Measurements from ENCODE around the gene ENAH.

The ENAH gene

DNA sequence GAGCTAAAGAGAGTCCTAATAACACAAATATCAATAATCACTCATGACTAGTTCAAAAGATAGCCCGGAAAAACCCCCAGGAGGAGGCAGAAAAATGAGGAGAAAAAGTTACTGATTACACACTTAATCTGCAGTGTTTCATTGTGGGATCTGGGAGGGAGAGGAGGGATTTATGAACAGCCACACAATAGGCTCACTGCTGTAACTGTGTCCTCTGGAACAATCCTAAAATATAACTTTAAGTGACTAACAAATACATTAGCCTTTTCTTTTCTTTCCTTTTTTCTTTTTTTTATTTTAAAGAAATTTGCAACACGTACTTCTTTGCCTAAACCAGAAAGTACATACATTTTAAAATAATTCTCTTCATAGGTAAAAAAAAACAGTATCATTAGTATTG, 118.8 kb downstream of the ENAH start:
- Mint-ChIP-seq H3K4me3 (no peak overlapping the region), H3K9me3 (no peaks in the 10 kb centered on the region), H3K36me3 (ENCODE audit: insufficient read depth) (no peaks in the 10 kb centered on the region), H3K27ac (ENCODE audit: low read depth) (no peak overlapping the region), H3K4me1 (no peaks in the 10 kb centered on the region), H3K27me3 (peaks cover 72% of the 10 kb centered on the region)
- DNase-seq (ENCODE audit: low spot score in 2 of 2) (no peak), ATAC-seq (replicated peaks; ENCODE audit: extremely low read depth, poor library complexity, severe bottlenecking) (no peak)

GRCh38 chr1:225533238-225533637, 119.7 kb downstream of the ENAH start:
- no peaks in the 10 kb centered on the region for H3K4me1 Mint-ChIP-seq
- no peak for DNase-seq (ENCODE audit: low spot score in 2 of 2)
- no peak overlapping the region for H3K4me3 Mint-ChIP-seq
- H3K27me3 Mint-ChIP-seq: peaks cover 63% of the 10 kb centered on the region
- ATAC-seq (replicated peaks; ENCODE audit: extremely low read depth, poor library complexity, severe bottlenecking): no peak
- no peaks in the 10 kb centered on the region for H3K9me3 Mint-ChIP-seq
- no peak overlapping the region for H3K27ac Mint-ChIP-seq (ENCODE audit: low read depth)
- no peaks in the 10 kb centered on the region for H3K36me3 Mint-ChIP-seq (ENCODE audit: insufficient read depth)

- Mint-ChIP-seq H3K27ac (ENCODE audit: low read depth) (no peak overlapping the region), H3K9me3 (no peaks in the 10 kb centered on the region), H3K36me3 (ENCODE audit: insufficient read depth) (no peaks in the 10 kb centered on the region), H3K4me3 (no peak overlapping the region), H3K27me3 (peaks cover 55% of the 10 kb centered on the region), H3K4me1 (no peaks in the 10 kb centered on the region)
- DNase-seq (ENCODE audit: low spot score in 2 of 2) (no peak), ATAC-seq (replicated peaks; ENCODE audit: extremely low read depth, poor library complexity, severe bottlenecking) (no peak)
These were observed 120.5 kb downstream of the ENAH start for GRCh38 chr1:225532240-225532944.

DNA sequence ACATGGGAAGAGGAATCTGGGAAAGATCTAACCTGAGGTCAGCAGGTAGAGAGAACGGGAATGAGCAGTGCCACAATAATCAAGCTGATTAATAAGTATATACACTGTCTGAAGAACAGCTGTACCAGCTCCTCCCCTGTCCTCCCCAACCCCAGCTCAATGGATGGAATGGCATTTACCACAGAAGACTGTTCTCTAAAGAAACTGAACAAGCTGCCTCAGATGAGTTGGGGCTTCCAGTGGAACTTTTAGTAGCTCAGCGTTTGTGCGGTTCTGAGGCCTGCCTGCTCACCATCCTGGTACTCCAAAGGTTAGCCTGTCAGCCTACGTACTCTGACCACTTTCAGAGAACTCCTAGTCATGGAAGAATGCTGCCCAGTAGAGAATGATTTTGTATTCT, 123.2 kb downstream of the ENAH start:
- ATAC-seq (replicated peaks; ENCODE audit: extremely low read depth, poor library complexity, severe bottlenecking) (no peak), DNase-seq (ENCODE audit: low spot score in 2 of 2) (no peak)
- H3K27ac Mint-ChIP-seq (ENCODE audit: low read depth): no peak overlapping the region
- no peaks in the 10 kb centered on the region for H3K4me1 Mint-ChIP-seq
- no peak overlapping the region for H3K4me3 Mint-ChIP-seq
- H3K36me3 Mint-ChIP-seq (ENCODE audit: insufficient read depth): no peaks in the 10 kb centered on the region
- H3K27me3 Mint-ChIP-seq: peaks cover 43% of the 10 kb centered on the region
- no peaks in the 10 kb centered on the region for H3K9me3 Mint-ChIP-seq

DNA sequence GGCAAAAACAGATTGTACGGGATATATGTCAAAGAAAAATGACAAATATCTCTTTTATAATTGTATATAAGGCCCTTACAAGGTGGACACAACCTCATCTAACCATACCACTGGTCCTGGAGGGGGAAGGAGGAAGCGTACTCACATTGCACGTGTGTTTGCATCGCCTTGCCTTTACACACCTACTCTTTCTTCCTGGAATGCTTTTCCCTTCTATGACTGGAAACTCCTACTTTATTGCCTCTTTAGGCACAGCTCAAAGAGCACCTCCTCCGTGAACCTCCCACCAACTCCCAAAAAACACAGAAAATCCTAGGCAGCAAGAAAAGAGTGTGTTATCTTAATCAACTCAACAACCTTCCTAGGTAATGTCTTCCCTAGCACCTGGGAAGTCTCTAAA, 125.3 kb downstream of the ENAH start:
- Mint-ChIP-seq H3K36me3 (ENCODE audit: insufficient read depth) (no peaks in the 10 kb centered on the region), H3K4me3 (no peak overlapping the region), H3K27me3 (peaks cover 25% of the 10 kb centered on the region), H3K9me3 (no peaks in the 10 kb centered on the region), H3K27ac (ENCODE audit: low read depth) (no peak overlapping the region), H3K4me1 (no peaks in the 10 kb centered on the region)
- no peak for DNase-seq (ENCODE audit: low spot score in 2 of 2)
- no peak for ATAC-seq (replicated peaks; ENCODE audit: extremely low read depth, poor library complexity, severe bottlenecking)

DNA sequence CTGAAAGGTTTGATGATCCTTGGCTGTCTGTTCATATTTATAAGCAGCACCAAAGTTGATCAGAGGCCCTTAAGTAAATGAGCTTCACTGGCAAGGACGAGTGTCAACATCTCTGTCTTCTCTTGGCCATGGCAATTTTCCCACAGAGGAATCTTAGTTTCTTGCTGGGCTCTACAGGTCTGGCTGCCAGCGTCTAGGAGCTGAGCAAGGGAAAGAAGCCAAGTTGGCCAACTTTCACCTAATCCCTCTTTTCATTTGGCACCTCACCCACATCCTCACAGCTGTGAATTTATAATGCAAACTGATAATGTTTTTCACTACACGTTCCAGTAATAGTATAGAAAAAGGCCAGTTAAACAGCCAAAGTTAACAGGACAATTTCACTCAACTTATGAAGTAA, 126.0 kb downstream of the ENAH start:
- H3K4me1 Mint-ChIP-seq: no peaks in the 10 kb centered on the region
- no peaks in the 10 kb centered on the region for H3K9me3 Mint-ChIP-seq
- no peak for DNase-seq (ENCODE audit: low spot score in 2 of 2)
- H3K36me3 Mint-ChIP-seq (ENCODE audit: insufficient read depth): no peaks in the 10 kb centered on the region
- H3K4me3 Mint-ChIP-seq: no peak overlapping the region
- no peak overlapping the region for H3K27ac Mint-ChIP-seq (ENCODE audit: low read depth)
- H3K27me3 Mint-ChIP-seq: peaks cover 25% of the 10 kb centered on the region
- no peak for ATAC-seq (replicated peaks; ENCODE audit: extremely low read depth, poor library complexity, severe bottlenecking)

GRCh38 chr1:225525377-225525776, 127.5 kb downstream of the ENAH start:
- Mint-ChIP-seq H3K4me3 (no peak overlapping the region), H3K27ac (ENCODE audit: low read depth) (no peak overlapping the region), H3K36me3 (ENCODE audit: insufficient read depth) (no peaks in the 10 kb centered on the region), H3K27me3 (peaks cover 16% of the 10 kb centered on the region), H3K9me3 (no peaks in the 10 kb centered on the region), H3K4me1 (no peaks in the 10 kb centered on the region)
- DNase-seq (ENCODE audit: low spot score in 2 of 2) (no peak), ATAC-seq (replicated peaks; ENCODE audit: extremely low read depth, poor library complexity, severe bottlenecking) (no peak)

DNA sequence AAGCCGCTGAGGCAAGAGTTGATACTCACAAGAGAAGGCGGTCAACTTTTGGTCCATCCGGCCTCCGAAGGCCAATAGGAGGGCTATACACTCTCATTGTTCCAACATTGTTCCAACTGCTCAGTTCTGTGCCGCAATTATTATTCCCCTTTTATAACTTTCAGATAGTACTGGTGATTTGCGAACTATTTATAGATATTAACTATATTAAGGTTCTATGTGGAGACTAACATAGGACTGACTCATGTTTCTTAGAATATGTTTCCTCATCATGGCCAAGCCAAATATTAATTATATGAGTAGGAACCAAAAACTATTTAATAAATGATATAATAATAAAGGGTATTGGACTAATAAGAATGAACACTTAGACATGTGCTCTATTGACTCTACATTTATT, 128.4 kb downstream of the ENAH start:
- Mint-ChIP-seq H3K36me3 (ENCODE audit: insufficient read depth) (no peaks in the 10 kb centered on the region), H3K4me1 (no peaks in the 10 kb centered on the region), H3K9me3 (no peaks in the 10 kb centered on the region), H3K27me3 (peaks cover 17% of the 10 kb centered on the region), H3K4me3 (no peak overlapping the region), H3K27ac (ENCODE audit: low read depth) (no peak overlapping the region)
- DNase-seq (ENCODE audit: low spot score in 2 of 2): no peak
- no peak for ATAC-seq (replicated peaks; ENCODE audit: extremely low read depth, poor library complexity, severe bottlenecking)

DNA sequence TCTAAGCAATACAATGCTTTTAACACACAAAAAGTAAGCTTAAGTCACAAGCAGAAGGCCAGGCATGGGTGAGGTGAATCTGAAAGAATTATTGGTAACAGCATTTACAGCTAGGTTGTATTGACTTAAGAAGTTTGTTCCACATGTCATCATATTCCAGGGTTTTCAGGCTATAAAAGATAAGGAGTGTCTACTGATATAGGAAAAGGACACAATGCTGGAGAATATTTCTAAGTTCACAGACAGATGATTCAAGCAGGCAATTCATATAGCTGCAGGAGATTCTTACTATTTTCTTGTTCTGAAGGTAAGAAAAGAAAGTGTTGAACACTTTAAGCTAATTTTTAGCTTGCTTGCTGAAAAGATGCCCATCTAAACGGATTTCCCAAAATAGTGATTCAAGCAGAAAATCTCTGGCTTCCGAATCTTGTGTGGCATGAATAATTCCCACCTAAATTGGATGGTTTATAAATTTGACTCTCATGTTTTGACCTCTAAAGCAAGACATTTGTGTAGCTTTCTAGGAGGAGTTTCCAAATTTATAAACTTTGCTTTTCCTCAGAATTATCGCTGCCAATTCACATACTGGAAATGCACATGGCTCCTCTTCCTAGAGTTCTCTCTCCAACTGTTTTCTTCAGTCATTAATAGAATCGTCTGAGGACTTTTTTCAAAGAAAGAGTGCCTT, 129.5 kb downstream of the ENAH start:
- no peaks in the 10 kb centered on the region for H3K4me1 Mint-ChIP-seq
- DNase-seq (ENCODE audit: low spot score in 2 of 2) (no peak), ATAC-seq (replicated peaks; ENCODE audit: extremely low read depth, poor library complexity, severe bottlenecking) (no peak)
- no peaks in the 10 kb centered on the region for H3K36me3 Mint-ChIP-seq (ENCODE audit: insufficient read depth)
- no peak overlapping the region for H3K27ac Mint-ChIP-seq (ENCODE audit: low read depth)
- no peaks in the 10 kb centered on the region for H3K9me3 Mint-ChIP-seq
- H3K27me3 Mint-ChIP-seq: peaks cover 25% of the 10 kb centered on the region
- H3K4me3 Mint-ChIP-seq: no peak overlapping the region

DNA sequence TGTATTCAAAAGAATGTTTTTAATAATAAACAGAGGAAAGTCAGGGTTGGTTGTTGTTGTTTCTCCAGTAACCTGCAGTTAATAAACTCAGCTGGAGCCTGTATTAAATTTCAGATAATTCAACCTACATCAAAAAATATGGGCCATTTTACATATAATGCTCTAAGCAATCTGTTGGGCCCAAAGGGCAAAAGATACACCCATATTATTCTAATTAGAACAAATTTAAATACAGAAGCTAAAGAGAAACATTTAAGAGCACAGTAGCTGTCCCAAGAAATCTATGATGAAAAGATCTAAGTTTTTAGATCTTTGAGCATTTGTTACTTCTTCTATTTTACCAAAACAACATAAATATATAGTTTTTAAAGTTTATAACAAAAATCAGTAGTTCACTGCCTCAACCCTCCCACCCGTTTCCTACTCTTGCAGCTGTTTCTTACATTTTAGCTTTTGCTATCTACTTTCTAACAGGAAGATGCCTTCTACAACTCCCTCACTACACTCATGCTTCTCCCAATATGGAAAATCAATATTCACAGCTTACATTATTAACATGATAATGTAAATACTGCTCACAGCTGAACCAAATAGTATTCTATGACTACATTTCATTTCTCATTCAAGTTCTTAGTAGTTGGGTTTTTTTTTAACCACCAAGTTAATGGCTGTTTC, 130.2 kb downstream of the ENAH start:
- no peaks in the 10 kb centered on the region for H3K36me3 Mint-ChIP-seq (ENCODE audit: insufficient read depth)
- H3K4me3 Mint-ChIP-seq: no peak overlapping the region
- H3K9me3 Mint-ChIP-seq: no peaks in the 10 kb centered on the region
- no peaks in the 10 kb centered on the region for H3K4me1 Mint-ChIP-seq
- H3K27me3 Mint-ChIP-seq: peaks cover 25% of the 10 kb centered on the region
- DNase-seq (ENCODE audit: low spot score in 2 of 2) (no peak), ATAC-seq (replicated peaks; ENCODE audit: extremely low read depth, poor library complexity, severe bottlenecking) (no peak)
- no peak overlapping the region for H3K27ac Mint-ChIP-seq (ENCODE audit: low read depth)

GRCh38 chr1:225520587-225521227, 132.2 kb downstream of the ENAH start:
- H3K36me3 Mint-ChIP-seq (ENCODE audit: insufficient read depth): no peaks in the 10 kb centered on the region
- H3K4me3 Mint-ChIP-seq: no peak overlapping the region
- H3K27me3 Mint-ChIP-seq: peaks cover 33% of the 10 kb centered on the region
- no peak overlapping the region for H3K27ac Mint-ChIP-seq (ENCODE audit: low read depth)
- H3K4me1 Mint-ChIP-seq: no peaks in the 10 kb centered on the region
- H3K9me3 Mint-ChIP-seq: no peaks in the 10 kb centered on the region
- DNase-seq (ENCODE audit: low spot score in 2 of 2) (no peak), ATAC-seq (replicated peaks; ENCODE audit: extremely low read depth, poor library complexity, severe bottlenecking) (no peak)

DNA sequence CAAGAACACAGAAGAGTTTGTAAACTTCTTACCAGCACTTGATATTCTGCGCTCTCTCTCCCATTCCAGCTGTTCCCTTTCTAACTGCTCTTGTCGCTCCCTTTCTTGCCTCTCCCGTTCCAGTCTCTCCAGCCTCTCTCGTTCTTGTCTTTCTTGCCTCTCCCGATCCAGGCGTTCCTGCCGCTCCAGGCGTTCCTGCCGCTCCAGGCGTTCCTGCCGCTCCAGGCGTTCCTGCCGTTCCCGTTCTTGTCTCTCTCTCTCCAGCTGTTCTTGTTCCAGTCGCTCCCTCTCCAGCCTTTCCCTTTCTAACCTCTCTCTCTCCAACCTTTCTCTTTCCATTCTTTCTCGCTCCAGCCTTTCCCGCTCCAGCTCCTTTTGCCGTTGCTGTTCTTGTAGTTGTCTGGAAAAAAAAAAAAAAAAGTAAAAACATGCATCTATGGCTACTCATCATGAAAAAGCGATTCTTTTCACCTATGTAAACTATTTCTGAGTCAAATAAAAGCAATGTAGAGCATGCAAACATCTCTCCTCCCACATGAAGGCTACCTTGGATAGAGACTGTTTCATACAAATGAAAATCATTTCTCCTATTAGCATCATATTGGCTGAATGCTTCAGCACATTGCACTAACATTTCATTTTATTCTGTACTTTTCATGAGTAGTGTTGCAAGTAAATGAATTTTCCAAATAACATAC, 133.6 kb downstream of the ENAH start:
- ATAC-seq (replicated peaks; ENCODE audit: extremely low read depth, poor library complexity, severe bottlenecking) (no peak), DNase-seq (ENCODE audit: low spot score in 2 of 2) (no peak)
- no peak overlapping the region for H3K4me3 Mint-ChIP-seq
- H3K27ac Mint-ChIP-seq (ENCODE audit: low read depth): no peak overlapping the region
- no peaks in the 10 kb centered on the region for H3K9me3 Mint-ChIP-seq
- H3K4me1 Mint-ChIP-seq: no peaks in the 10 kb centered on the region
- no peaks in the 10 kb centered on the region for H3K36me3 Mint-ChIP-seq (ENCODE audit: insufficient read depth)
- peaks cover 37% of the 10 kb centered on the region for H3K27me3 Mint-ChIP-seq
